Measurements from ENCODE around the gene SCN8A. TPM values are rescaled to one million over a fixed set of nuclear protein-coding genes. Genes with fewer than 3 reads are reported as not detected.

The SCN8A gene
- total RNA-seq, 3 donors from 2014 or later (not counting 1 experiment from before 2014, with no cell fraction given) = 0.42 to 0.66 (median 0.65) TPM

GRCh38 chr12:51818086-51818485 lies 227.1 kb downstream of the SCN8A start:
- no peaks in the 10 kb centered on the region for H3K27me3 ChIP-seq (ENCODE audit: control insufficient read depth, insufficient read depth, low read length)
- no peak for DNase-seq
- peaks cover 37% of the 10 kb centered on the region for H3K4me1 ChIP-seq (ENCODE audit: control insufficient read depth, insufficient read depth, low read length)
- intact Hi-C loops (cut with micrococcal nuclease) = no loop called here
- H3K27ac ChIP-seq (ENCODE audit: low read length) = no peak overlapping the region
- H3K4me3 ChIP-seq (ENCODE audit: low read length) = no peak overlapping the region
- TF ChIP-seq CTCF (IDR thresholded peaks at IDR 0.05) = no peak
- H3K36me3 ChIP-seq (ENCODE audit: control insufficient read depth, insufficient read depth, low read length) = no peaks in the 10 kb centered on the region
- no peaks in the 10 kb centered on the region for H3K9me3 ChIP-seq (ENCODE audit: control insufficient read depth, insufficient read depth, low read length)
- no peaks in the 10 kb centered on the region for H3K27me3 Mint-ChIP-seq (ENCODE audit: low read depth in 2 of 2)
- H3K4me3 Mint-ChIP-seq = no peak overlapping the region
- no peaks in the 10 kb centered on the region for H3K36me3 Mint-ChIP-seq
- peaks cover 13 to 17% of the 10 kb centered on the region in 2 donors for H3K4me1 Mint-ChIP-seq
- ATAC-seq = no peak
- H3K9me3 Mint-ChIP-seq = no peaks in the 10 kb centered on the region
- 100% methylated on average over 4 of the region's 5 CpGs for WGBS (ENCODE audit: insufficient coverage)
- no peak overlapping the region for H3K27ac Mint-ChIP-seq

GRCh38 chr12:51818566-51819300 lies 227.7 kb downstream of the SCN8A start:
- DNase-seq (no peak), ATAC-seq (no peak)
- H3K4me1 ChIP-seq (ENCODE audit: control insufficient read depth, insufficient read depth, low read length) = peaks cover 34% of the 10 kb centered on the region
- H3K36me3 Mint-ChIP-seq = no peaks in the 10 kb centered on the region
- no peaks in the 10 kb centered on the region for H3K36me3 ChIP-seq (ENCODE audit: control insufficient read depth, insufficient read depth, low read length)
- no peak for TF ChIP-seq CTCF (IDR thresholded peaks at IDR 0.05)
- WGBS (ENCODE audit: insufficient coverage) = 84% methylated on average over 3 of the region's 4 CpGs
- no peaks in the 10 kb centered on the region for H3K9me3 Mint-ChIP-seq
- H3K27me3 ChIP-seq (ENCODE audit: control insufficient read depth, insufficient read depth, low read length) = no peaks in the 10 kb centered on the region
- H3K27ac Mint-ChIP-seq = no peak overlapping the region
- no peak overlapping the region for H3K4me3 ChIP-seq (ENCODE audit: low read length)
- intact Hi-C loops (cut with micrococcal nuclease) = no loop called here
- no peaks in the 10 kb centered on the region for H3K27me3 Mint-ChIP-seq (ENCODE audit: low read depth in 2 of 2)
- H3K9me3 ChIP-seq (ENCODE audit: control insufficient read depth, insufficient read depth, low read length) = no peaks in the 10 kb centered on the region
- peaks cover 13 to 21% of the 10 kb centered on the region in 2 donors for H3K4me1 Mint-ChIP-seq
- no peak overlapping the region for H3K27ac ChIP-seq (ENCODE audit: low read length)
- no peak overlapping the region for H3K4me3 Mint-ChIP-seq

- intact Hi-C loops (cut with micrococcal nuclease) = no loop called here
- no peaks in the 10 kb centered on the region for H3K36me3 ChIP-seq (ENCODE audit: control insufficient read depth, insufficient read depth, low read length)
- TF ChIP-seq CTCF (IDR thresholded peaks at IDR 0.05) = no peak
- H3K9me3 ChIP-seq (ENCODE audit: control insufficient read depth, insufficient read depth, low read length) = no peaks in the 10 kb centered on the region
- no peaks in the 10 kb centered on the region for H3K36me3 Mint-ChIP-seq
- peak overlapping the region; percentile 69 for H3K4me3 Mint-ChIP-seq
- no peaks in the 10 kb centered on the region for H3K27me3 Mint-ChIP-seq (ENCODE audit: low read depth in 2 of 2)
- peak overlapping the region; percentile 51 for H3K4me3 ChIP-seq (ENCODE audit: low read length)
- no peaks in the 10 kb centered on the region for H3K27me3 ChIP-seq (ENCODE audit: control insufficient read depth, insufficient read depth, low read length)
- 22% methylated on average over 32 of the region's 32 CpGs for WGBS (ENCODE audit: insufficient coverage)
- ATAC-seq (no peak), DNase-seq (no peak)
- peaks cover 12 to 21% of the 10 kb centered on the region in 2 donors for H3K4me1 Mint-ChIP-seq
- peaks cover 28% of the 10 kb centered on the region for H3K4me1 ChIP-seq (ENCODE audit: control insufficient read depth, insufficient read depth, low read length)
- H3K9me3 Mint-ChIP-seq = no peaks in the 10 kb centered on the region
- H3K27ac Mint-ChIP-seq = peak overlapping the region in 1 of 2 donors; percentile 75
- H3K27ac ChIP-seq (ENCODE audit: low read length) = peak overlapping the region; percentile 58
Measured at GRCh38 chr12:51819736-51820525, 228.9 kb downstream of the SCN8A start.
